HCT116 (cell line): ENCODE results near the gene SH3D19.

ENCODE experiments used
- CEBPB ChIP-seq: IDR thresholded peaks from 2 replicates; pipeline ENCODE4 v1.6.1; 2012; ENCODE audit warnings: low read depth
- ELF1 ChIP-seq: IDR thresholded peaks from 2 replicates; pipeline ENCODE4 v1.6.1; 2012; ENCODE audit warnings: low read depth, borderline replicate concordance
- EZH2 ChIP-seq: fragments of 200-600 bp; sonication (generic); IDR thresholded peaks from 2 replicates; pipeline ENCODE4 v1.6.1; 2017; ENCODE audit warnings: antibody characterized with exemption, mixed run types
- EZH2phosphoT487 ChIP-seq: fragments of 200-600 bp; IDR thresholded peaks from 2 replicates; pipeline ENCODE4 v1.6.1; 2018; ENCODE audit warnings: antibody characterized with exemption, borderline replicate concordance
- FOSL1 ChIP-seq: IDR thresholded peaks from 2 replicates; pipeline ENCODE4 v1.6.1; 2012; ENCODE audit warnings: low read depth
- POLR2A ChIP-seq: IDR thresholded peaks from 2 replicates; pipeline ENCODE4 v1.7.0; 2011; ENCODE audit warnings: borderline replicate concordance; ENCODE audit not compliant: insufficient read depth, insufficient read length; ENCODE audit errors: extremely low read depth
- POLR2AphosphoS5 ChIP-seq: IDR thresholded peaks from 2 replicates; pipeline ENCODE4 v1.6.1; 2011; ENCODE audit warnings: mild to moderate bottlenecking, low read depth, low read length, moderate library complexity
- RAD21 ChIP-seq: IDR thresholded peaks from 2 replicates; pipeline ENCODE4 v1.6.1; 2012; ENCODE audit warnings: low read depth, mild to moderate bottlenecking
- SP1 ChIP-seq: IDR thresholded peaks from 2 replicates; pipeline ENCODE4 v1.6.1; 2012; ENCODE audit warnings: low read depth
- YY1 ChIP-seq: IDR thresholded peaks from 2 replicates; pipeline ENCODE4 v1.6.1; 2011; ENCODE audit warnings: low read length, low read depth, moderate library complexity, mild to moderate bottlenecking; ENCODE audit not compliant: insufficient replicate concordance; ENCODE audit errors: extremely low read depth
- ZFX ChIP-seq: fragments of 450-650 bp; IDR thresholded peaks from 2 replicates; pipeline ENCODE4 v1.6.1; 2017
- ZNF274 ChIP-seq: fragments of 200-500 bp; sonication (Bioruptor generic); IDR thresholded peaks from 2 replicates; pipeline ENCODE4 v1.6.1; 2014; ENCODE audit warnings: mild to moderate bottlenecking, low read depth, low read length, inconsistent platforms
- TF ChIP-seq, protein P1 (sequence below), 3 experiments: fragments of 200-600 bp in 1 of 3; sonication (generic) in 1 of 3; IDR thresholded peaks in 2 of 3; conservative IDR thresholded peaks in 1 of 3; 2 replicates each; pipeline ENCODE4 v1.5.1; 2012 to 2017; ENCODE audit warnings: low read depth in 2 of 3, low read length in 2 of 3, antibody characterized with exemption in 1 of 3, borderline replicate concordance in 1 of 3, control low read depth in 1 of 3, mild to moderate bottlenecking in 1 of 3, mixed read lengths in 1 of 3, mixed run types in 1 of 3, moderate library complexity in 1 of 3; ENCODE audit not compliant: insufficient read depth in 1 of 3
- TF ChIP-seq, protein P2 (sequence below): IDR thresholded peaks from 2 replicates; pipeline ENCODE4 v1.6.1; 2012

- no peak for TF ChIP-seq ZNF274
- TF ChIP-seq, protein P1, sequence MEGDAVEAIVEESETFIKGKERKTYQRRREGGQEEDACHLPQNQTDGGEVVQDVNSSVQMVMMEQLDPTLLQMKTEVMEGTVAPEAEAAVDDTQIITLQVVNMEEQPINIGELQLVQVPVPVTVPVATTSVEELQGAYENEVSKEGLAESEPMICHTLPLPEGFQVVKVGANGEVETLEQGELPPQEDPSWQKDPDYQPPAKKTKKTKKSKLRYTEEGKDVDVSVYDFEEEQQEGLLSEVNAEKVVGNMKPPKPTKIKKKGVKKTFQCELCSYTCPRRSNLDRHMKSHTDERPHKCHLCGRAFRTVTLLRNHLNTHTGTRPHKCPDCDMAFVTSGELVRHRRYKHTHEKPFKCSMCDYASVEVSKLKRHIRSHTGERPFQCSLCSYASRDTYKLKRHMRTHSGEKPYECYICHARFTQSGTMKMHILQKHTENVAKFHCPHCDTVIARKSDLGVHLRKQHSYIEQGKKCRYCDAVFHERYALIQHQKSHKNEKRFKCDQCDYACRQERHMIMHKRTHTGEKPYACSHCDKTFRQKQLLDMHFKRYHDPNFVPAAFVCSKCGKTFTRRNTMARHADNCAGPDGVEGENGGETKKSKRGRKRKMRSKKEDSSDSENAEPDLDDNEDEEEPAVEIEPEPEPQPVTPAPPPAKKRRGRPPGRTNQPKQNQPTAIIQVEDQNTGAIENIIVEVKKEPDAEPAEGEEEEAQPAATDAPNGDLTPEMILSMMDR (IDR thresholded peaks at IDR 0.05 in 2 of 3, conservative IDR thresholded peaks at IDR 0.05 in 1 of 3; ENCODE audit: borderline replicate concordance in 1 of 3, insufficient read depth in 1 of 3, low read depth in 2 of 3, low read length in 2 of 3) = no peak
- no peak for TF ChIP-seq SP1
- TF ChIP-seq RAD21 = no peak
- no peak for TF ChIP-seq ELF1
- no peak for TF ChIP-seq POLR2A
- no peak for TF ChIP-seq EZH2phosphoT487
- no peak; the same call in 1 of the 2 replicates for TF ChIP-seq POLR2AphosphoS5
- no peak for TF ChIP-seq YY1
- TF ChIP-seq ZFX = no peak
- no peak for TF ChIP-seq CEBPB
- no peak for TF ChIP-seq EZH2
- TF ChIP-seq, protein P2, sequence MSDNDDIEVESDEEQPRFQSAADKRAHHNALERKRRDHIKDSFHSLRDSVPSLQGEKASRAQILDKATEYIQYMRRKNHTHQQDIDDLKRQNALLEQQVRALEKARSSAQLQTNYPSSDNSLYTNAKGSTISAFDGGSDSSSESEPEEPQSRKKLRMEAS = no peak
- no peak for TF ChIP-seq FOSL1
These were observed 218.3 kb downstream of the SH3D19 start for GRCh38 chr4:151107063-151107462.
